Superior temporal gyrus (tissue), 1 donor: ENCODE data around the gene ZIC2.
A peak's percentile ranks its signal among the peaks of the same experiment; 100 is the strongest.

ENCODE experiments used
- DNase-seq: peaks from one replicate; pipeline ENCODE4 v3.0.0-alpha.2; 2016; ENCODE audit errors: extremely low spot score

The ZIC2 gene

DNA sequence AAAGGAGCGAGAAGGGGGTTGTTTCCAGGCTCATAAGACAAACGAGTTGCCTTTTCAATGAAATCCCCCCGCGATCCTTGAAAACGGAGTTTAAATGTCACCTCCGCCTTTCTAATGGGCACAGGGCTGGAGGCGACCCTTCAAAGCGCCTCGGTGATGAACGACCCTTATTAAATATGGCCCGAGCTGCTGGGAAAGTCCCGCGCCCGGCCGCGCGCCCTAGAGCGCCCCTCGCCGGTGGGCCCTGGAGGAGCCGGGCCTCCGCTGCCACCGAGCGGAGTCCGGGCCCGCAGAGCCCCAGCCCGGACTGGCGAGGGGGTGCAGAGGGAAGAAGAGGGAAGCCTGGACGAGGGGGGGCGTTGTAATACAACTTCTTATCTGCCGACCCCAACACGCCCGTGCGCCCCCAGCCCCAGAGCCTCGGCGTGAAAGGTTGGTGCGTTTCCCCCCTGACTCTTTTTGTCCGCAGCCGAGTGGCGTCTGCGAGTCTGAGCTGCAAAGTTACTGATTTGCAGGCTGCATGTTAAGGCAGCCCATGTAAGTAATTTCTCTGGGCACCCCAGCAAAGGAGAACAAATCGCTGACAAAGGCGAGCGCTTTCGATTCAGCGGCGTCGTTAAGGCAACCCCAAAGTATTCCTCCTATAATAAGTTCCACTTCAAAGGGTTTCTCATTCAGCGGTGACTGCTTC, 21.9 kb upstream of the ZIC2 start:
- DNase-seq = peak; percentile 63

DNA sequence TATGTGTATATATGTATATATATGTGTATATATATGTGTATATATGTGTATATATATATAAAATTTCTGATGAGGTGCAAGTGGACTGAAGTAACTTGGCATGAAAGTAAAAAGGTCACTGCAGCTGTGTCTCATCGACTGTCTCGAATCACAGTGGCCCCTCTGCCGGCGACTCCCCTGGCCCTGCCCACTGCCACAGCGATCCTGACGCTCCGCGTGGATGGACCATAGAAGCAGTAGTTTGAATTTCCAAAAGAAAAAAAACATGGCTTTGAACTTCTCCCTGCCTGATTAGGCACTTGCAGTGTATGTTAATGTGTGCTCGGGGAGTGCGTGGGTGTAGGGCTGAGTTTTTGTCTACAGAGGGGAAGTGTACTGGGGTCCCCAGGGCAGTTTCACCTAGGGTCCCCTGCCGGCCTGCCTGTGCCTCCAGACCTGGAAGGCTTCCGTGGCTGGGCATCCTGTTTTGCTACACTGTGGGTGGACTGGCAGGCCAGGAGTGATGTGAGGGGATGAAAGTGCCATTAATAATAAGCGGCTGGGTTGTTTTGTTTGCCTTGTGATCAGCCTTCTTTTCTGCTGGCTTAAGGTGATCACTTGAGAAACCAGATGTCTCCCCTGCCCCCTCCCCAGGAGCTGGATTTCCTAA, 20.8 kb upstream of the ZIC2 start:
- no peak for DNase-seq

DNA sequence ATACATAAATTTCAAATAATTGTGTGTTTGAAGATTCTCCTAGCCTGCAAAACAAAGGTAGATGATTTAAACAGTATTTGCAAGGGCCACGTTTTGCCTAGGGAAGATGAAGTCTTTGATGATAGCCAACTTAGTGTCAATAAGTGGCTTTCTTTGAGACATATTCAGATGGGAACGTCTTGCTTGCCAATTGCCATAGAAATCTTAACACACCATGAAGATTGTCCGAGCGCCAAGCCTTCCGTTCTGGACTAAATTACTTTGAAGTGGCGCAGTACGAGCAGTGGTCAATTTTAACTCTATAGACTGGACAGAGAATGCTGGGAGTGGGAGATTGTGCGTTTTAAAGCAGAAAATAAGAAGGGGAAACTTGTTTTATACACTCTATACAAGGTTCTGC, 19.9 kb upstream of the ZIC2 start:
- no peak for DNase-seq

DNA sequence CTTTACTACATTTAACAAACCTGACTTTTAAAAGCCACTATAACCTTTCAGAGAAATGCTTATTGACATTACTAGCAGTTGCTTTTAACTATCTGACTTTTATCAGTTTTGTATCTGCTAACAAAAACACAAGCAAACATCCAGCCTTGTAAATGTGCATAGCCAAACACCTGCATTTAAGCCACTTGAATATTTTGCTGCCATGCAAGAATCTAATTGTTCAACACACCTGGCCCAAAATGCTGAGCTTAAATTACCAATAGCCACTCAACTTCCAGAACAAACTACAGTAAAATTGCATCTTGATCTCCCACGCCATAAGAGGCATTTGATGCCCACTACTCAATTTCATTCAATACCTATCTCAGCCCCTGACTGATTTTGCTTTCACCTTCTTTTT, 19.3 kb upstream of the ZIC2 start:
- DNase-seq = no peak

DNA sequence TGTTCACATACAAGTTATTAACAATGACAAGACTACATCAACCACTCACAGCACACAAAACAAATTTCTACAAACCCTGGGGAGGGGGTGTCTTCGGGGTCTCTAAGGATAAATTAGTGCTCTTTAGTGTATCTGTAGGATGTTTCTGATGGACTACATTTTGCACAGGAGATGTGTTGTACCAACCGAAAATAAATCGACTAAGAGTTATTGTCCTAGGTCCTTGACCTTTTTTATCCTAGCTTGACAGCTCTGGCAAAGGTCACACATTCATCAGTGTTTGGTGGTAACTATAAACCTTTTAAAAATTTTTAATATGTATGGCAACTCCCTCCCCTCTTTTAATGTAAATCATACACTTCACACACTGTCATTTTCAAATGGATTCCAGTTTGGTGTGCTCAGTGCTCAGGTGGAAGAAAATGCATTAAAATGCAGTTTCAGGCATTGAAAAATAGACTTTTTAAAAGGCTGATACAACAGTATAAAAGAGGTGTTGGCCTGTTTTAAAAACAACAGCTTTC, 17.7 kb upstream of the ZIC2 start:
- no peak for DNase-seq

DNA sequence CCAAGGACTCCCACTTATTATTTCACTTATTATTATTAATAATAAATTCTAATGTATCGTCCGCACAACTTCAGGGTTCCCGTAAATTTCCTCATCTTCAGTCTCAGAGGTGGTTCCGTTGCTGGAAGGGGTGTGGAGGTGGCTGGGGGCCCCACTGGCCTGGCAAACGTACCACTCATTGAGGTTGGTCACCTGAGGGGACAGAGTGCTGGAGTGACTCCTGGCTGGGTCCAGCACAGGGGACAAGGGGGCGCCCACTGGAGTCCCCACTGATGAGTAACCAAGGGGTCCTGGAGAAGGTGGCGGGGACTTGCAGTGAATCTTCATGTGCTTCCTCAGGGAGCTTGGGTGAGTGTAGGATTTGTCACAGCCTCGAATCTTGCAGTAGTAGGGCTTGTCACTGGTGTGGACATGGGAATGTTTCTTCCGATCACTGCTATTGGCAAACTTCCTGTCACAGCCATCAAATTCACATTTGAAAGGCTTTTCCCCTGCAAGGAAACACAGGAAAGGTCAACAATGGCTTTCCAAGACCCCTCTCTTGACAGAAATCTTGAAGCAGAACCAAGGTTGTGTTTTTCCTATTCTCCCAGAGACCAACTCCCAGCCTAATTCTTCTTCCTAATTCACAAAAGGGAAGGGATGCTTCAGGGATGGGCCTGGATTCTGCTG, 16.1 kb upstream of the ZIC2 start:
- no peak for DNase-seq

DNA sequence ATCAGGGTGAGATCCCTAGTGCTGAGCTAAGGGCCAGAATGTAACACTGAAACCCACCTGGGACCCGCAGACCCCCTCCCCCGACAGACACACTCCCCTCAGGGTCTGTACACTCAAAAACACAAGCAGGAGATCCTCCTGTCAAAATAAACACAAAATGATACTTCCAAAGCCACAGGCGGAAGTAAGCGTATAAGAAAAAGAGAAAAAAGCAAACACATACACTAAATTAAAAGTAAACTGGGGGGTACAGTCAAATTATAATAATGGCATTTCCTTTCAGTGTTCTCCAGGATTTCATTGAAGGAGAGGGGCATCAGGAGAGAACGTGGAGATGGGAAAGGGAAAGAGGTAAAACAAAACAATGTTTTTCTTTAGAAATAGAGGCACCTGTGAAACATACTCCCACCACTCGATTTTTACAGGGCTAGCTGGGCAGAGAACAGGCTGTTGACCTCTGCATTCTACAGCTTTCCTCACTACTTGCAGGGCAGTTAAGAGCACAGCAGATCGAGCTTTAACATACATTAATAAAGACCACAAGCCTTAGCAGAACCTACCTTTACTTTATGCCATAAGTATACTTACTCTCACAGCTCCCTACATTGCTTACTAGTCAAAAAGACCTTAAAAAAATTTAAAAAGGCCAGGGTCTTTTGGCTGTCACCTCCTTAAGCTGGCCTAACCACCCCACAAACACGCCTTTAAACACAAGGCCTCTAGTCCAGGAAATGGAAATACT, 15.3 kb upstream of the ZIC2 start:
- no peak for DNase-seq

DNA sequence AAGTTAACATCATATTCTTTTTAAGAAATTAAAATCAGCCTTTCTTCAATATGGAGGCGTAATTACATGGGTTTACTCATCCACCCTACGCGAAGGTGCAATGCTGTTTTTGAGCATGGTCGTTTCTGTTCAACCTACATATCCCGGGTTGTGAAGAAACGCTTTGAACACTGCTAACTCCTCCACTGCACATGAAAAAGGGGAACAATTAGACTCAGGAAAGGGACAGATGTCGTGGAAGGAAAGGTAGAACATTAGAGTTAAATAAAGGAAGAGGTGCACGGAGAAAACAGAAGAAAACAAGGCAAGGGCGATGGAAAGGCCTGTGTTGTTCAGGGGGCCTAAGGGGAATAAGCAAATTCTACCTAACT, 14.1 kb upstream of the ZIC2 start:
- no peak for DNase-seq

DNA sequence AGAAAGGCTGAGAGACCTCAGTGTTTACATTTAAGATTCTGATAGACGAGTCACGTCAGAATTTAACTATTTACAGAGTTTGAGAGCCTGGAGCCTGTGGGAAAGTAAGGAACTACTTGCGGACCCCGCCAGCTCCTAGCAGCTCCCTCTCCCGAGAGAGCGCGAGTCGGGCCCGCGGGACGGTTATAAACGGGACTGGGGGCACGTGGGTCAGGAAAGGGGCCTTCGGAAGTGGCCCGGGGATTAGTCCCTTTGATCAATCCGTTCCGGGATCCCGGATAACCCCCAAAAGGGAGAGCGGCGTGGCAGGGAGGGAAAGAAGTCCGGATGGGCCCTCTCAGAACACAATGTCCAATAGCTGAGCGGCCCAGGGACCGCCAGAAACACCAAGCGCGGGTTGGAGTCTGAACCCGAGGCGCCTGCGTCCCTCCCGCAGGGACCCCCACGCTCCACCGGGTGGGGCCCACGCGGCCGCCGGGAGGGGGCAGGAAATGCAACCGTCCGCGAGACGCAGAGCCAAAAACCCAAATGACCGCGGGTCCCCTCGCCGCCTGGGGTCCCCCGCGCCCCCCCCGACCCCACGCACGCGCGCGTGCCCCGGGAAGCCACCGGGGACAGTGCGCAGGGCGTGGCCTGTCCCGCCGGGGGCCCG, 13.6 kb upstream of the ZIC2 start:
- DNase-seq = no peak

DNA sequence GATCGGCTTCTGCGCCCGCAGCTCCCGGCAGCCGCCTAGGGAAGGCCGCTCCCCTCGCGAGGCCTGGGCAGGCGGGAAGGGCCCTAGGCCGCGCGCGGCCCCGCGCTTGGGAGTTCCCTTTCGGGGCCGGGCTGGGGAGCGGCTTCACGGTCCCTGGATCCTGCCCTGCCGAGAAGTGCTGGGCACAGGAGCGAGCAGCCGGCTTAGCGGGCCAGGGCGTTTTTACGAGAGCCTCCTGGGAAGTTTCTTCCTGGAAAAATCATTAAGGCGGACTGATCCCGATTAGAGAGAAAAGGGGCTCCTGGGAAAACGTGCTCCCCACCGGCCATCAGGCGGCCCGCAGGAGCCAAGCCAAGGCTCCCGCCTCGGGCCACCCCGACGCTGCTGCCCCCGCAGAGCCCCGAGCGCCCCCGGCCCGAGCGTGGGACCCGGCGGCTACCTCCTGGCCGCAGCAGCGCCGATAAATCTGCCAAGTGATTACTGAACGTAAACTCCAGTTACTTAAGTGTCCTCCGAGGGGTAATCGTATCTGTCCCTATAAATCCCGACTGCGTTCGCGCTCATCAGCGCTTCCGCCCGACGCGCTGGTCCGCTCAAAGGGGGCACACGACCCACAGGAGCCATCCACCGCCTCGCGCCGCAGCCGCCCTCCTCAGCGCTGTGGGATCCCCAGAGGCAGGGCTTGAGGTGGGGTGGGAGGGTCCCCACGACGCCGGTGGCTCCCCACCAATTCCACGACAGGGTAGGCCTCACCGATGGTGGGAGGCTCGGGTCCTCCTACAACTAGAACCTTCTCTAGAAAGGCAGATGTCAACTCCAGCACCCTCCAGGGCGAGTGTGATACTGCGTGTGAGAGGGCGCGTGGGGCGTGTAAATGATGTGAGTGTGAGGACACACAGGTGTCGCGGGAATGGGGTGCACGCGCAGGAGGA, 12.8 kb upstream of the ZIC2 start:
- DNase-seq = no peak

DNA sequence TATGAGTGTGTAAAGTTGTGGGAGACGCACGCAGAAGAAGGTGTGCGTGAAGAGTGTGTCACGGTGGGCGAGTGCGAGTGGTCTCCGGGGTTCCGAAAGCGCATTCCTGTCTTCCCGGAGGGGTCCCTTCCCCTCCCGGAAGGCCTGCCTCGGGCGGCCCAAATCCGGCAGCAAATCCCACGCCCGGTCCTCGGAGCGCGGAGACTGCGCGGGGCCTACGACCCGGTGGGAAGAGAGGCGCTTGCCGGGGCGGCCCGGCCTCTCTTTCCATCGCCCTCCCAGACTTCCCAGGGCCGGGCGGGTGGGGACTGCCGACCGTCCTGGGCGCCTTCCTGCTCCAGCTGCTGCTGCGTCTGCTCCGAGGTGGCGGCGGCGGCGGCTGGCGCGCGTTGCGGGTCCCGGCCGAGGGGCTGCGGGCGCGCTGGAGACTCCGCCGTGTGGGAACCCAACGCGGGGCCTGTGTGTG, 12.1 kb upstream of the ZIC2 start:
- DNase-seq = no peak

DNA sequence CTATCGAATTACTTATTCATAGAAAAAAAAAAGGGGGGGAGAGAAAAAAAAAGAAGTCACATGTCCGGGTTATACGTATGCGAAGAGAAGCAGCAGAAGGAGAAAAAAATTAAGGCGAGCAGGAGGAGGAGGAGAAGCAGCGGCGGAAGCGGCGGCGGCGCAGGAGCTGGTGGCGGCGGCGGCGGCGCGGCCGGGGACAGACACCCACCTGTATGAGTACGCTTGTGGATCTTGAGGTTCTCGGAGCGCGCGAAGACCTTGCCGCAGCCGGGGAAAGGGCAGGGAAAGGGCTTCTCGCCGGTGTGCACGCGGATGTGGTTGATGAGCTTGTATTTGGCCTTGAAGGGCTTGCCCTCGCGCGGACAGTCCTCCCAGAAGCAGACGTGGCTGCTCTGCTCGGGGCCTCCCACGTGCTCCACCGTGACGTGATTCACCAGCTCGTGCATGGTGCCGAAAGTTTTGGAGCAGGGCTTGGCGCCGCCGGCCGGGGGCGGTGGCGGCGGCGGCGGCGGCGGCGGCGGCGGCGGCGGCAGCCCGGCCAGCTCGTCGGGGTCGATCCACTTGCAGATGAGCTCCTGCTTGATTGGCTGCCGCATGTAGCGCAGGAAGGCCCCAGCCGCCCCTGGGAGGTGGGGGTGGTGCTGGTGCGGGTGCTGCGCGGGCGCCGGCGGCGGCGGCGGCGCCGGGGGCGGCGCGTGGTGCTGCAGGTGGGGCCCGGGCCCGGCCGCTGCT, 11.5 kb upstream of the ZIC2 start:
- no peak for DNase-seq

DNA sequence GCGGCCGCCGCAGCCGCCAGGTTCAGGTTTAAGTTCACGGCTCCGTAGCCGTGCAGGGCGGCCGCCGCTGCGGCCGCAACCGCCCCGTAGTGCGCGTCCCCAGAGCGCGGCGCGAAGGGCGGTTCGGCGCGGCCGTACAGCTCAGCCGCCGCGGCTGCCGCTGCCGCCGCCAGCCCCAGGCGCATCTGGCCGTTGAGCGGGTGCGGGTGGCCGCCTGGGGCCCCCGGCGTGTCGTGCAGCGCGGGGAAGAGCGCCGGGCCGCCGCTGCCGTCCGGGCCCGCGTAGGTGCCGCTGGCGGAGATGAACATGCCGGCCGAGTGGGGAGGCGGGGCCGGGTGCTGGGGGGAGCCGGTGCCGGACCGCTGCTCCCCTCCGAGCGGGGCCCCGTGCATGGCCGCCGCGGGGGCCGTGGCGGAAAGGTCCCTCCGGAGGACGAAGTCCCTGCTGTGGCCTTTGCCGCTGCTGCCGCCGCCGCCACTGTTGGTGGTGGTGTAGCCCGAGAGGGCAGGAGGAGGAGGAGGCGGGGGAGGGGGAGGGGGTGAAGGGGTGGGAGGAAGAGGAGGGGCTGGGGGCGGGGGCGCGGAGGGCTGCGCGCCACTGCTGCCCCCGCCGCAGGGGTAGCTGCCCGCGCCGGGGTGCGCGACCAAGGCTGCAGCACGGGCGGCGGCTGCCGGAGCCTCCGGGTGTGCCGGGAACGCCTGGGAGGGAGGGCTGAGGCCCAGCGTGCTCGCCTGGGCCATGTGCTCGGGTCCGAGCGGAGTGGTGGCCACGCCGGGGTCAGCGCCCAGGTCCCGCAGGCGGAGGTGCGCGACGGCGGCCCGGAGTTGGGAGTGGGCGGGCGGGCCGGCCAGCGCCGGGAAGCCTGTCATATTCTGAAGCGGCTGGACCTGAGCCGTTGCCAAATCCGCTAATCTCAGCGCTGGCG, 10.7 kb upstream of the ZIC2 start:
- no peak for DNase-seq

DNA sequence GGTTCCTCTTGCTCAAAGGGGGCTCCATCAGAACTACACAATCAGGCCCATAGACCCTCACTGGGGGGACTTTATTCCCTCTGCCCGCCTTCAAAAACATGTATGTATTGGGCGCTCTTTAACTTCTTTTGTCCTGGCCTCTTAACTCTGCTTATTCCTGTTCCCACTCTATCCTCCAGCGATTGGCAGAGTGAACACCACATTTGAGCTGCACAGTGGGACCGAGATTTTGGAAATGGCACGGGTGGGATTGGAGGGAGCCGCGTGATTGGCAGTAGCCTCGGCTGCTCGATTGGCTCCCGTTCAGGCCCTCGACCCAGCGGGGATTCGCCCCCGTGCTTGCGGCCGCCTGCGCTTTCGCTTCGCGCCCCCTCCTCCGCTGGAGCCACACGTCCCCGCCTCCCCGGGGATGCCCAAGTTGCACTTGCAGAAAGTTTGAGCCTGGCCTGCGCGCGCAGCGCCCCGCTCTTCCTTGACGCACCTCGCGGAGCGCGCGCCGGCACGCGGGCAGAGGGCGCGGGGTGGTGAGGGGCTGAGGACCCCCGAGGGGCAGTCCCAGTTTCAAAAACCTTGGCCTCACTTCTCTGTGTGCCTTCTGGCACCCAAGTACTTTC, 9.9 kb upstream of the ZIC2 start, which contains the start of gene ZIC5:
Gene ZIC5, minus strand, starts transcription at position 192 of the 614 bp plus-strand sequence. Its CDS starts 164 bp downstream, at position 28.
- DNase-seq = no peak

DNA sequence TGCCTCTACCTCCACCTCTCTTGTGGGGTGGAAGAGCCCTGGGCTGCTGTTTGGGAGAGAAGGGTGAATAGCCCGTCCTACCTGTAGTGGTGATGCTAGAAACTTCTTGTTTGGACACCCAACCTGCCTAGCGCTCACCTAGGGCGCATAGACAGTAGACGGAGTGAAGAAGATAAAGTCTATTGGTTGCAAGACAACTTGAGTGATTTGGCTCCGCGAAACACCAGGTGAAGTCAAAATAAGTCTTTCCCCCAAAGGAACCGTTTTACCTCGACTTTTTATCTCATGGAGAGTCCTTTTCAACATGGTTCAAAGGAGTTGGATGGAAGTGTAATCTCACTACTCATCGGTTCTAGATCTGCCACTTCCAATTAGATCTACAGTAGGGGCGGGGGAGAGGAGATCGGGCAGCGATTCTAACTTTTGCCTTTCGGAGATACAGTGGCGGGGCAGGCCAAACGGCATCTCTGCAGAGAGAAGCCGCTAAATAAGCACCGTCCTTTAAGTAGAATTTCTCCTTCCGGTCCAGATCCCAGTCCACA, 9.3 kb upstream of the ZIC2 start:
- DNase-seq = no peak

DNA sequence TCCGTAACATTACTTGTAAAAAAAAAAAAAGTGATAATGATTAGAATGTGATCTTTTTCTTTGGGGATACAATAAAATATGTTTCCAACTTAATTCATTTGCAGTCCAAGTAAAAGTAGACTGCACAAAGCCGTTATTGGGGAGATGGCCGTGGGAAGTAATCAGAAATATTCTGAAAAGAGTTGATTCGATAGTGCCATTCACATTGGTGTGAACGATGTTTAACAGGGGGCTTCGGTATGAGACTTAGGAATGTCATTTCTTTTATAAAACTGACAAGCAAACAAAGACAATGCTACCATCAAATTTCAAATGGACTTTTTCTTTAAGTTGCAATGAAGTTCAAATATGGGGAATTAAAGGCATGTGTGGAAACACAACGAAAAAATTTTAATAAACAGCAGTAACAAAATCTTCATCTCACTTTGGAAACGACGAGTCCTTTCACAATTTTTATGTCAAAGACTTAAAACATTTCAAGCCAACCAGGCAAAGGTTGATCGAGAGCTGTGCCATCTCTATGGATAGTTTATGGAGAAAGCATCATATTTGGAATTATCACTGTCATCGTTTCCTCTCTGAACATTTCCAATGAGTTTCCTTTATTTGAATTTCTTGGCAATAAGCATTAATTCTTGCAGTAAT, 8.3 kb upstream of the ZIC2 start:
- no peak for DNase-seq

DNA sequence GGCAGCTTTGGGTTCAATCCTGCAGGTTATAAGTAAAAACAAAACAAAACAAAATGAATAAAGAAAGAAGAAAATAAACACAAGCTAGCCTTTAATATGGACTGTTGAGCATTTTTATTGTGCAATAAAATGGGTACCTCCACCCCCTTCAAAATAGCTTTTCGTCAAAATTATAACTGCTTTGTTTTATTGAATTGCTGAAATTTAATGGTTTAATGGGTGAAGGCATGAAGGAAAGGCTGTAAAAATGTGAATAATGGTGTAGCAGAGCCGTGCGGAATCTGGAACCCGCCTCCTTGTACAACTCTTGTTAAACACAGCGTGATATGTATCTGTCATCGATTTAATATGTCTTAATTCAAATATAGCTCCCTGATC, 7.8 kb upstream of the ZIC2 start:
- DNase-seq = no peak
